GM21825 (cell line): ENCODE data around the gene FOXB1.

ENCODE experiments used
- ATAC-seq: cut with Tn5 transposase; IDR thresholded peaks from one replicate; pipeline ENCODE4 v1.9.1; 2021; ENCODE audit warnings: mild to moderate bottlenecking, moderate library complexity; ENCODE audit not compliant: unreplicated experiment

FOXB1 gene

GRCh38 chr15:60017538-60018520, 13.7 kb downstream of the FOXB1 start:
- ATAC-seq: no peak

- no peak for ATAC-seq
Observed at GRCh38 chr15:60020736-60021135, 16.6 kb downstream of the FOXB1 start.

- no peak for ATAC-seq
Observed at GRCh38 chr15:60021589-60022378, 17.7 kb downstream of the FOXB1 start.

GRCh38 chr15:60022379-60022741, 18.2 kb downstream of the FOXB1 start:
- no peak for ATAC-seq

- no peak for ATAC-seq
Observed at GRCh38 chr15:60026555-60026954, 22.4 kb downstream of the FOXB1 start.

GRCh38 chr15:60035344-60035743, 31.2 kb downstream of the FOXB1 start:
- no peak for ATAC-seq

GRCh38 chr15:60039316-60039715, 35.2 kb downstream of the FOXB1 start:
- ATAC-seq: no peak

- no peak for ATAC-seq
Observed at GRCh38 chr15:60043744-60044435, 39.8 kb downstream of the FOXB1 start.

- no peak for ATAC-seq
Observed at GRCh38 chr15:60044636-60045270, 40.6 kb downstream of the FOXB1 start.

GRCh38 chr15:60047701-60048100, 43.6 kb downstream of the FOXB1 start:
- no peak for ATAC-seq

- no peak for ATAC-seq
Observed at GRCh38 chr15:60049948-60050347, 45.8 kb downstream of the FOXB1 start.

GRCh38 chr15:60052796-60053195, 48.7 kb downstream of the FOXB1 start:
- no peak for ATAC-seq

- no peak for ATAC-seq
Observed at GRCh38 chr15:60054472-60054871, 50.4 kb downstream of the FOXB1 start.
